Hepatocyte (in vitro differentiated cells): ENCODE results near the gene SIT1. TPM values are rescaled to one million over a fixed set of nuclear protein-coding genes. Genes with fewer than 3 reads are reported as not detected.

ENCODE experiments used
- DNase-seq: peaks from one replicate; pipeline ENCODE4 v3.0.0-alpha.2; 2016; ENCODE audit warnings: low spot score
- H2AFZ ChIP-seq: fragments of 200-600 bp; sonication (generic); 2 replicates; pipeline ENCODE4 v1.6.0; 2016; ENCODE audit warnings: antibody characterized with exemption, mild to moderate bottlenecking
- H3K27ac ChIP-seq: fragments of 200-600 bp; sonication (generic); 2 replicates; pipeline ENCODE4 v1.5.1; 2016; ENCODE audit warnings: mild to moderate bottlenecking
- H3K27me3 ChIP-seq: fragments of 200-600 bp; sonication (generic); 2 replicates; pipeline ENCODE4 v1.6.1; 2016
- H3K36me3 ChIP-seq: fragments of 200-600 bp; sonication (generic); replicated peaks from 2 replicates; pipeline ENCODE4 v1.5.1; 2016; ENCODE audit warnings: low read depth; ENCODE audit not compliant: insufficient read depth
- H3K4me1 ChIP-seq: fragments of 200-600 bp; sonication (generic); 2 replicates; pipeline ENCODE4 v1.5.1; 2016; ENCODE audit warnings: mild to moderate bottlenecking, moderate library complexity; ENCODE audit not compliant: insufficient read depth
- H3K4me2 ChIP-seq: fragments of 200-600 bp; sonication (generic); 2 replicates; pipeline ENCODE4 v1.6.0; 2016
- H3K4me3 ChIP-seq: fragments of 200-600 bp; sonication (generic); 2 replicates; pipeline ENCODE4 v1.5.1; 2016; ENCODE audit warnings: mild to moderate bottlenecking
- H3K79me2 ChIP-seq: fragments of 200-600 bp; sonication (generic); 2 replicates; pipeline ENCODE4 v1.6.0; 2017; ENCODE audit warnings: mild to moderate bottlenecking
- H3K9me2 ChIP-seq: fragments of 200-600 bp; sonication (generic); replicated peaks from 2 replicates; pipeline ENCODE4 v1.6.0; 2017; ENCODE audit warnings: mild to moderate bottlenecking; ENCODE audit not compliant: insufficient read depth
- H3K9me3 ChIP-seq: fragments of 200-600 bp; sonication (generic); 2 replicates; pipeline ENCODE4 v1.5.1; 2016; ENCODE audit warnings: low read depth, mild to moderate bottlenecking
- H4K20me1 ChIP-seq: fragments of 200-600 bp; sonication (generic); 2 replicates; pipeline ENCODE4 v1.6.0; 2016; ENCODE audit warnings: mild to moderate bottlenecking; ENCODE audit not compliant: insufficient read depth, poor library complexity, severe bottlenecking
- EZH2 ChIP-seq: fragments of 200-600 bp; sonication (generic); IDR thresholded peaks from 2 replicates; pipeline ENCODE4 v1.6.1; 2016; ENCODE audit warnings: antibody characterized with exemption, mild to moderate bottlenecking, borderline replicate concordance
- EZH2phosphoT487 ChIP-seq: fragments of 200-600 bp; sonication (generic); IDR thresholded peaks from one replicate; pipeline ENCODE4 v1.6.1; 2018; ENCODE audit warnings: antibody characterized with exemption, mild to moderate bottlenecking, low read depth, moderate library complexity; ENCODE audit not compliant: unreplicated experiment, severe bottlenecking
- WGBS: methylation state at CpG from one replicate; pipeline ENCODE4 v1.1.6; 2016; ENCODE audit warnings: low lambda C conversion rate; ENCODE audit errors: missing lambda C conversion rate; 5-methylcytosine and 5-hydroxymethylcytosine counted together
- polyA plus RNA-seq: library from polyadenylated mRNA; unstranded; fragments of >200 nt; fragmentation: Nextera tagmentation; extraction: Ambion mirVana; gene quantifications from 2 replicates; pipeline ENCODE4 v1.2.1, GENCODE V29; 2016
- total RNA-seq: library from RNA; depleted of rRNA; stranded (reverse); fragments of >200 nt; gene quantifications from 2 replicates; pipeline ENCODE4 v1.2.3, GENCODE V29; 2014
- TF ChIP-seq, protein P1 (sequence below): fragments of 200-600 bp; sonication (generic); IDR thresholded peaks from 2 replicates; pipeline ENCODE4 v1.5.1; 2016; ENCODE audit warnings: antibody characterized with exemption, mild to moderate bottlenecking; ENCODE audit not compliant: poor library complexity

SIT1 gene
- total and polyA plus RNA-seq, 2 experiments from 2014 or later, result not detected

DNA sequence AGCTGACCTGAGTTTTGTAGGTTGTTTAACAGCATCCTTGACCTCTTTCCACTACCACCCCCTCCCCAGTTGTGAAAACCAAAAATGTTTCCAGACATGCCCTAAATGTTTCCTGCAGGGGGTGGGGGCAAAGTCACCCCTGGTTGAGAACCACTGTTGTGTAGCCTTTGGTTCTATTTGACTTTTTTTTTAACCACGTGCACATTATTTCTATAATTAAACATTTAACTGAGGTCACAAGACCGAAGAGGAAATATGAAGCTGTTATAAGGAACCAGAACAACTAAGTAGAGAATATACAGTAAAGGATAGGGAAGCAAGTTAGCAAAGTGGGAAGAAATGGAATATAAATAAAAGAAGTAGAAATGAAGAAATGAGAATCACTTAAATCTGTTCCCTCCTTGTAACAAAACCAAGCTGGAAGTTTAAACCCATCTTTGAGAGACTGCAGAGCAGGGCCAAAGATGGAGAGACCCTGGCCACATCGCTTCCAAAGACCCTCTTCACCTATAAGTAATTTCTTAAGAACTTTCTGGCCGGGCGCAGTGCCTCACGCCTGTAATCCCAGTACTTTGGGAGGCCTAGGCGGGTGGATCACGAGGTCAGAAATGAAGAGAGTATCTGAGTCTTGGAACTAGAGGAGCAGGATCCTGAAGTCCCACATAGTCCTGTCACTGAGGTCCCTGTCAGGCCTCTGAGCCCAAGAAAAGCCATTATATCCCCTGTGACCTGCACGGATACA is 14.4 kb downstream of the SIT1 start:
- Histone ChIP-seq H3K4me3 (no peak overlapping the region), H4K20me1 (no peaks in the 10 kb centered on the region), H3K9me2 (no peaks in the 10 kb centered on the region), H3K4me2 (no peak overlapping the region), H3K27ac (no peak overlapping the region), H2AFZ (no peak overlapping the region), H3K4me1 (no peaks in the 10 kb centered on the region), H3K9me3 (no peaks in the 10 kb centered on the region), H3K36me3 (no peaks in the 10 kb centered on the region), H3K79me2 (no peaks in the 10 kb centered on the region), H3K27me3 (no peaks in the 10 kb centered on the region)
- no peak for DNase-seq
- no peak for TF ChIP-seq EZH2phosphoT487
- TF ChIP-seq, protein P1, sequence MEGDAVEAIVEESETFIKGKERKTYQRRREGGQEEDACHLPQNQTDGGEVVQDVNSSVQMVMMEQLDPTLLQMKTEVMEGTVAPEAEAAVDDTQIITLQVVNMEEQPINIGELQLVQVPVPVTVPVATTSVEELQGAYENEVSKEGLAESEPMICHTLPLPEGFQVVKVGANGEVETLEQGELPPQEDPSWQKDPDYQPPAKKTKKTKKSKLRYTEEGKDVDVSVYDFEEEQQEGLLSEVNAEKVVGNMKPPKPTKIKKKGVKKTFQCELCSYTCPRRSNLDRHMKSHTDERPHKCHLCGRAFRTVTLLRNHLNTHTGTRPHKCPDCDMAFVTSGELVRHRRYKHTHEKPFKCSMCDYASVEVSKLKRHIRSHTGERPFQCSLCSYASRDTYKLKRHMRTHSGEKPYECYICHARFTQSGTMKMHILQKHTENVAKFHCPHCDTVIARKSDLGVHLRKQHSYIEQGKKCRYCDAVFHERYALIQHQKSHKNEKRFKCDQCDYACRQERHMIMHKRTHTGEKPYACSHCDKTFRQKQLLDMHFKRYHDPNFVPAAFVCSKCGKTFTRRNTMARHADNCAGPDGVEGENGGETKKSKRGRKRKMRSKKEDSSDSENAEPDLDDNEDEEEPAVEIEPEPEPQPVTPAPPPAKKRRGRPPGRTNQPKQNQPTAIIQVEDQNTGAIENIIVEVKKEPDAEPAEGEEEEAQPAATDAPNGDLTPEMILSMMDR, result no peak
- TF ChIP-seq EZH2, result no peak
- 81% methylated on average over 9 of the region's 9 CpGs for WGBS

DNA sequence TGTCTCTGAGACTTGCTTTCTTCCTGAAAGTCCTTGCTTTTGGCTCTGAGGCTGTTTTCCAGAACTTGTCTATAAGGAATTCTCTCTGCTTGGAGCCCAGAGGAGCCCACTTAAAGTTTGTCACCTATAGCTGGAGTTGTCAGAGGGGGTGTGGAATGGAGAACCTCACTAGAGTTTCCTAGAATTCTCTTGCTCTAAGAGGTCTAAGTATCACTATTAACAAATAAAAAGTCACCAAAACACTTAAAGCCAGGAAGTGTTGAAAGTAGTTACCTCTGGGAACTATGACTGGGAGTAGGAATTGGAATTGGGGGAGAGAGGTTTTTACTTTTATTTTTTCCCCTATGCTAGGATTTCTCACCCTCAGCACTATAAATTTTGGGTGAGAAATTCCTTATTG is 15.0 kb downstream of the SIT1 start:
- no peak for DNase-seq
- H4K20me1 ChIP-seq, result no peaks in the 10 kb centered on the region
- no peaks in the 10 kb centered on the region for H3K27me3 ChIP-seq
- H3K36me3 ChIP-seq, result no peaks in the 10 kb centered on the region
- H3K9me3 ChIP-seq, result no peaks in the 10 kb centered on the region
- no peaks in the 10 kb centered on the region for H3K9me2 ChIP-seq
- TF ChIP-seq EZH2 (no peak), EZH2phosphoT487 (no peak)
- TF ChIP-seq, protein P1, result no peak
- no peaks in the 10 kb centered on the region for H3K4me1 ChIP-seq
- H2AFZ ChIP-seq, result no peak overlapping the region
- no peak overlapping the region for H3K4me2 ChIP-seq
- H3K4me3 ChIP-seq, result no peak overlapping the region
- no peak overlapping the region for H3K27ac ChIP-seq
- no peaks in the 10 kb centered on the region for H3K79me2 ChIP-seq

DNA sequence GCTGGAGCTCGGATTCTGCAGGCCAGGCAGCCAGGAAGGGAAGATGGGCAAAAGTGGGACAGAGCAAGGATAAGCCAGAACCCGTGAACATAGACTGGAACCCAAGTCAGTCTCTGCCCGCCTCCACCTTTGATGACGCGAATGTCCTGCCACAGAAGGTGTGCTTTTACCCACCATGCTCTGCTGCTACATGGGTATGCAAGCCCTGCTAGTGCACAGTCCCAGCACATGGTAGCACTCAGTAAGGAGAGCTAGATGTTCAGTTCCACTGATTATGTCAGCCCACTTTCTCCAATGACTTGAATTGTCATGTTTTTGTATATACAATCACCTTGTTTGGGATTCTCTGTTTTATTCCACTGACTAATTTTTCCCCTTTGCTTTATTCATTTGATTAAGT is 21.1 kb downstream of the SIT1 start:
- no peaks in the 10 kb centered on the region for H3K27me3 ChIP-seq
- no peak for TF ChIP-seq EZH2phosphoT487
- no peak for TF ChIP-seq EZH2
- TF ChIP-seq, protein P1, result no peak
- DNase-seq, result no peak
- H3K9me3 ChIP-seq, result no peaks in the 10 kb centered on the region
- no peaks in the 10 kb centered on the region for H3K9me2 ChIP-seq
- no peaks in the 10 kb centered on the region for H3K79me2 ChIP-seq
- no peak overlapping the region for H3K4me3 ChIP-seq
- no peak overlapping the region for H3K4me2 ChIP-seq
- H2AFZ ChIP-seq, result no peak overlapping the region
- WGBS, result 87% methylated on average over 5 of the region's 5 CpGs
- H3K4me1 ChIP-seq, result no peaks in the 10 kb centered on the region
- H3K36me3 ChIP-seq, result no peaks in the 10 kb centered on the region
- H4K20me1 ChIP-seq, result no peaks in the 10 kb centered on the region
- H3K27ac ChIP-seq, result no peak overlapping the region
